22Rv1 (cell line): Measurements from ENCODE around the gene SUMF1.

Experiments
- ZFX ChIP-seq: fragments of 450-650 bp; IDR thresholded peaks from 2 replicates; pipeline ENCODE4 v1.6.1; 2017; ENCODE audit warnings: antibody characterized with exemption, borderline replicate concordance
- TF ChIP-seq, protein P1 (sequence below): fragments of 450-650 bp; IDR thresholded peaks from 2 replicates; pipeline ENCODE4 v1.5.1; 2017; ENCODE audit warnings: mild to moderate bottlenecking

DNA sequence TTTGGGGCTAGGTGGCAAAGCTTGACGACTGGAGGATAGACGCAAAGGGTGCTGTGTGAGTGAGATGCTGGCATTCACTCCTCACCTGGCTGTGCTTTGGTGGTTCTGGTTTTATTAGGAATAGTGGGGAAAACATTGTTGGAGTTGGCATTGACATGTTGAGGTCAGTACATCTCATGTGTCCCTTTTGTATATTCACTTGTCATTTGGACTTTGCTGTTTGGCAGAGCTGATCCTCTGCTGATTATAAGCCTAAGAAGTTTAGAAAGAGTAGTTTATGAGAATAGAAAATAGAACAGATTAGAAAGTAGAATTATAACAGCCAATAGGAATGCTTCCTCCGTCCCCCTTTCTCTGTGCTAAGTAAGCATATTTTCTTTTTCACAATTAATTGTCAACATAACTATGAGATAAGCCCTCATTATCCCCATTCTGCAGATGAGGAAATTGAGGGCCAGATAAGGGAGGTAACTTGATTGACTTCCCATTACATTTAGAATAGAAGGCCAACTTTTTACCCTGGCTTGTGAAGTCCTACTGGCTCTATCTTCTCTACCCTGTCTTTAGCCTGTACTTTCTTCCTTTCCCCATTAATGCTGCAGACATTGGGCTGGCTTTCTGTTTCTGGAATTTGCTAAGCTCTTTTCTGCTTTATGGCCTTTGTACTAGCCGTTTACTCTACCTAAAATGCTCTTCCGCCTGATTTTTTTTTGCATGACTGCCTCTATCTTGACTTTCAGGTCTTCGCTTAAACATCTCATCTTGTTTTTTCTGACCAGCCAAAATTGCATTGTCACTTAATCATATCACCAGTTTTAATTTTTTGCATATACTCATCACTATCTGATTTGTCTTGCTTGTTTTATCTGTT, 38.9 kb upstream of the SUMF1 start:
- TF ChIP-seq, protein P1, sequence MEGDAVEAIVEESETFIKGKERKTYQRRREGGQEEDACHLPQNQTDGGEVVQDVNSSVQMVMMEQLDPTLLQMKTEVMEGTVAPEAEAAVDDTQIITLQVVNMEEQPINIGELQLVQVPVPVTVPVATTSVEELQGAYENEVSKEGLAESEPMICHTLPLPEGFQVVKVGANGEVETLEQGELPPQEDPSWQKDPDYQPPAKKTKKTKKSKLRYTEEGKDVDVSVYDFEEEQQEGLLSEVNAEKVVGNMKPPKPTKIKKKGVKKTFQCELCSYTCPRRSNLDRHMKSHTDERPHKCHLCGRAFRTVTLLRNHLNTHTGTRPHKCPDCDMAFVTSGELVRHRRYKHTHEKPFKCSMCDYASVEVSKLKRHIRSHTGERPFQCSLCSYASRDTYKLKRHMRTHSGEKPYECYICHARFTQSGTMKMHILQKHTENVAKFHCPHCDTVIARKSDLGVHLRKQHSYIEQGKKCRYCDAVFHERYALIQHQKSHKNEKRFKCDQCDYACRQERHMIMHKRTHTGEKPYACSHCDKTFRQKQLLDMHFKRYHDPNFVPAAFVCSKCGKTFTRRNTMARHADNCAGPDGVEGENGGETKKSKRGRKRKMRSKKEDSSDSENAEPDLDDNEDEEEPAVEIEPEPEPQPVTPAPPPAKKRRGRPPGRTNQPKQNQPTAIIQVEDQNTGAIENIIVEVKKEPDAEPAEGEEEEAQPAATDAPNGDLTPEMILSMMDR: no peak
- TF ChIP-seq ZFX: no peak
